IMR-90 (cell line): ENCODE data around the gene C1orf52. TPM values are rescaled to one million over a fixed set of nuclear protein-coding genes. Genes with fewer than 3 reads are reported as not detected.

Source experiments
- ATAC-seq: fragments of 200-7000 bp; cut with Tn5 transposase; 2 replicates; pipeline ENCODE4 v1.9.1; 2020; ENCODE audit warnings: low read depth, mild to moderate bottlenecking, moderate library complexity
- BruUV-seq: library from RNA; stranded (reverse); fragments of 400-500 nt; replicated peaks from 2 replicates; lab custom pipeline; 2021; lab: Mats Ljungman, UMichigan
- CTCF ChIA-PET: fragments of 300-600 bp; formaldehyde crosslinking; extraction: SDS; loops from one replicate; lab custom pipeline; 2021; ENCODE audit warnings: antibody characterized with exemption; lab: Yijun Ruan, JAX
- POLR2A ChIA-PET: fragments of 300-600 bp; sonication (Branson Sonifier 250); formaldehyde crosslinking; loops from one replicate; lab custom pipeline; 2022; ENCODE audit warnings: antibody characterized with exemption; ENCODE audit not compliant: unreplicated experiment; lab: Charles Lee
- DNase-seq: peaks from one replicate; pipeline ENCODE4 v3.0.0; 2013
- H2AFZ ChIP-seq: replicated peaks from 2 replicates; pipeline ENCODE3; 2013; ENCODE audit warnings: low read length, mild to moderate bottlenecking; ENCODE audit not compliant: poor library complexity
- H2AK5ac ChIP-seq: 2 replicates; pipeline ENCODE4 v1.6.1; 2013; ENCODE audit warnings: low read depth, low read length, inconsistent platforms
- H2AK9ac ChIP-seq: replicated peaks from 2 replicates; pipeline ENCODE3; 2013; ENCODE audit warnings: mild to moderate bottlenecking, low read depth, low read length, moderate library complexity; ENCODE audit not compliant: poor library complexity
- H2BK120ac ChIP-seq: 2 replicates; pipeline ENCODE4 v1.6.1; 2013; ENCODE audit warnings: low read depth, low read length, inconsistent platforms
- H2BK15ac ChIP-seq: 3 replicates; pipeline ENCODE4 v1.6.1; 2013; ENCODE audit warnings: low read depth, low read length, inconsistent platforms
- H2BK20ac ChIP-seq: 2 replicates; pipeline ENCODE4 v1.6.1; 2013; ENCODE audit warnings: low read depth, mild to moderate bottlenecking, inconsistent platforms, low read length, moderate library complexity
- H2BK5ac ChIP-seq: 2 replicates; pipeline ENCODE4 v1.6.1; 2013; ENCODE audit warnings: mild to moderate bottlenecking, low read depth, low read length, inconsistent platforms; ENCODE audit not compliant: poor library complexity, severe bottlenecking
- H3K14ac ChIP-seq: replicated peaks from 2 replicates; pipeline ENCODE4 v1.6.1; 2013; ENCODE audit warnings: low read depth, low read length, inconsistent platforms
- H3K18ac ChIP-seq: 2 replicates; pipeline ENCODE4 v1.6.1; 2013; ENCODE audit warnings: low read depth, low read length, control low read depth
- H3K23ac ChIP-seq: 2 replicates; pipeline ENCODE4 v1.6.1; 2013; ENCODE audit warnings: low read depth, low read length, inconsistent platforms
- H3K27ac ChIP-seq: 2 replicates; pipeline ENCODE4 v1.5.1; 2013; ENCODE audit warnings: mild to moderate bottlenecking, control low read depth, low read length; ENCODE audit not compliant: insufficient read depth
- H3K27me3 ChIP-seq: 2 replicates; pipeline ENCODE4 v1.6.1; 2013; ENCODE audit warnings: low read length; ENCODE audit not compliant: control insufficient read depth, insufficient read depth
- H3K36me3 ChIP-seq: 2 replicates; pipeline ENCODE4 v1.6.1; 2013; ENCODE audit warnings: low read length, mixed read lengths; ENCODE audit not compliant: control insufficient read depth, insufficient read depth
- H3K4ac ChIP-seq: 2 replicates; pipeline ENCODE4 v1.6.1; 2013; ENCODE audit warnings: low read depth, low read length, inconsistent platforms
- H3K4me1 ChIP-seq: 2 replicates; pipeline ENCODE4 v1.6.1; 2013; ENCODE audit warnings: low read length, mixed read lengths; ENCODE audit not compliant: control insufficient read depth, insufficient read depth
- H3K4me2 ChIP-seq: 2 replicates; pipeline ENCODE4 v1.6.1; 2013; ENCODE audit warnings: low read depth, mild to moderate bottlenecking, control low read depth, low read length, moderate library complexity
- H3K4me3 ChIP-seq: 2 replicates; pipeline ENCODE4 v1.5.1; 2013; ENCODE audit warnings: low read depth, mild to moderate bottlenecking, control low read depth, low read length, moderate library complexity; ENCODE audit not compliant: insufficient read depth
- H3K56ac ChIP-seq: 2 replicates; pipeline ENCODE4 v1.6.1; 2013; ENCODE audit warnings: low read length, inconsistent platforms; ENCODE audit not compliant: insufficient read depth; ENCODE audit errors: extremely low read depth
- H3K79me1 ChIP-seq, 2 experiments: 2 replicates each; pipeline ENCODE4 v1.6.1; 2013; ENCODE audit warnings: low read length in 2 of 2, inconsistent platforms in 1 of 2, low read depth in 1 of 2
- H3K9ac ChIP-seq: 2 replicates; pipeline ENCODE4 v1.6.1; 2013; ENCODE audit warnings: low read depth, low read length, control low read depth
- H3K9me1 ChIP-seq: 2 replicates; pipeline ENCODE4 v1.6.1; 2013; ENCODE audit warnings: low read length, inconsistent platforms; ENCODE audit not compliant: insufficient read depth
- H3K9me3 ChIP-seq: 2 replicates; pipeline ENCODE4 v1.6.1; 2013; ENCODE audit warnings: low read length; ENCODE audit not compliant: control insufficient read depth, insufficient read depth
- H4K20me1 ChIP-seq: 2 replicates; pipeline ENCODE4 v1.6.1; 2013; ENCODE audit warnings: low read length, inconsistent platforms; ENCODE audit not compliant: insufficient read depth
- H4K5ac ChIP-seq: 2 replicates; pipeline ENCODE4 v1.6.1; 2013; ENCODE audit warnings: mild to moderate bottlenecking, low read depth, low read length, control low read depth
- H4K8ac ChIP-seq, 2 experiments: 2 replicates each; pipeline ENCODE4 v1.6.1; 2013; ENCODE audit warnings: low read depth in 2 of 2, low read length in 2 of 2, control low read depth in 1 of 2, inconsistent platforms in 1 of 2
- H4K91ac ChIP-seq: 2 replicates; pipeline ENCODE4 v1.6.1; 2013; ENCODE audit warnings: low read depth, low read length, inconsistent platforms; ENCODE audit not compliant: insufficient read depth
- CEBPB ChIP-seq: IDR thresholded peaks from 2 replicates; pipeline ENCODE4 v1.6.1; 2012; ENCODE audit warnings: low read depth, low read length, improper control_type of control experiment
- CHD1 ChIP-seq: IDR thresholded peaks from 2 replicates; pipeline ENCODE4 v1.6.1; 2012; ENCODE audit warnings: low read depth, low read length, improper control_type of control experiment
- CTCF ChIP-seq: conservative IDR thresholded peaks from 2 replicates; pipeline ENCODE4 v1.5.1; 2012; ENCODE audit warnings: mild to moderate bottlenecking, low read depth, low read length, improper control_type of control experiment
- MAZ ChIP-seq: IDR thresholded peaks from 2 replicates; pipeline ENCODE4 v1.6.1; 2012; ENCODE audit warnings: low read depth, mild to moderate bottlenecking, low read length, improper control_type of control experiment, moderate library complexity, borderline replicate concordance
- MXI1 ChIP-seq: IDR thresholded peaks from 2 replicates; pipeline ENCODE4 v1.6.1; 2012; ENCODE audit warnings: low read depth, mild to moderate bottlenecking, low read length, moderate library complexity, borderline replicate concordance
- POLR2A ChIP-seq: IDR thresholded peaks from 2 replicates; pipeline ENCODE4 v1.6.1; 2012; ENCODE audit warnings: mild to moderate bottlenecking, low read depth, low read length
- RAD21 ChIP-seq: IDR thresholded peaks from 2 replicates; pipeline ENCODE4 v1.6.1; 2012; ENCODE audit warnings: low read length, improper control_type of control experiment
- RCOR1 ChIP-seq: IDR thresholded peaks from 2 replicates; pipeline ENCODE4 v1.6.1; 2012; ENCODE audit warnings: mild to moderate bottlenecking, low read length, improper control_type of control experiment; ENCODE audit not compliant: insufficient replicate concordance
- RFX5 ChIP-seq: IDR thresholded peaks from 2 replicates; pipeline ENCODE4 v1.8.0; 2012; ENCODE audit warnings: low read depth, mild to moderate bottlenecking, low read length, moderate library complexity
- SMC3 ChIP-seq: fragments of 150-350 bp; IDR thresholded peaks from 2 replicates; pipeline ENCODE4 v1.6.1; 2016; ENCODE audit warnings: low read depth, mild to moderate bottlenecking, antibody characterized with exemption, low read length, moderate library complexity
- WGBS, 2 experiments: methylation state at CpG; one replicate each; pipeline versions ENCODE4 v1.1.5 to v1.1.7; 2013; ENCODE audit warnings: missing lambda C conversion rate in 2 of 2; ENCODE audit not compliant: insufficient read length in 1 of 2; ENCODE audit errors: extremely low coverage in 2 of 2; 5-methylcytosine and 5-hydroxymethylcytosine counted together
- dilution Hi-C: fragments of 300-500 bp; cut with HindIII; formaldehyde crosslinking; loops from one replicate; pipeline ENCODE4 v1.14.3; 2018; ENCODE audit warnings: low sequenced_read_pairs; ENCODE audit not compliant: unreplicated experiment
- in situ Hi-C: fragments of 300-500 bp; cut with MboI; formaldehyde crosslinking; loops from 3 replicates; pipeline ENCODE4 v1.14.3; 2019; ENCODE audit warnings: low sequenced_read_pairs, inconsistent platforms, mixed read lengths
- intact Hi-C: fragments of 100-400 bp; cut with micrococcal nuclease; formaldehyde crosslinking; loops from 2 replicates; pipeline ENCODE4 v1.10.0; 2022
- polyA plus RNA-seq, 3 experiments: library from polyadenylated mRNA; depleted of rRNA; stranded (reverse); fragments of >200 nt; gene quantifications; 2 replicates each; pipeline ENCODE4 v1.2.3, GENCODE V29; 2012; ENCODE audit warnings: low replicate concordance in 1 of 3
- total RNA-seq: library from RNA; depleted of rRNA; stranded (reverse); fragments of >200 nt; gene quantifications from 2 replicates; pipeline ENCODE4 v1.2.3, GENCODE V29; 2012

The C1orf52 gene
- total and polyA plus RNA-seq, 2 of the 4 experiments (the other 2 are of a cell fraction), result 16.3 to 33.5 TPM

DNA sequence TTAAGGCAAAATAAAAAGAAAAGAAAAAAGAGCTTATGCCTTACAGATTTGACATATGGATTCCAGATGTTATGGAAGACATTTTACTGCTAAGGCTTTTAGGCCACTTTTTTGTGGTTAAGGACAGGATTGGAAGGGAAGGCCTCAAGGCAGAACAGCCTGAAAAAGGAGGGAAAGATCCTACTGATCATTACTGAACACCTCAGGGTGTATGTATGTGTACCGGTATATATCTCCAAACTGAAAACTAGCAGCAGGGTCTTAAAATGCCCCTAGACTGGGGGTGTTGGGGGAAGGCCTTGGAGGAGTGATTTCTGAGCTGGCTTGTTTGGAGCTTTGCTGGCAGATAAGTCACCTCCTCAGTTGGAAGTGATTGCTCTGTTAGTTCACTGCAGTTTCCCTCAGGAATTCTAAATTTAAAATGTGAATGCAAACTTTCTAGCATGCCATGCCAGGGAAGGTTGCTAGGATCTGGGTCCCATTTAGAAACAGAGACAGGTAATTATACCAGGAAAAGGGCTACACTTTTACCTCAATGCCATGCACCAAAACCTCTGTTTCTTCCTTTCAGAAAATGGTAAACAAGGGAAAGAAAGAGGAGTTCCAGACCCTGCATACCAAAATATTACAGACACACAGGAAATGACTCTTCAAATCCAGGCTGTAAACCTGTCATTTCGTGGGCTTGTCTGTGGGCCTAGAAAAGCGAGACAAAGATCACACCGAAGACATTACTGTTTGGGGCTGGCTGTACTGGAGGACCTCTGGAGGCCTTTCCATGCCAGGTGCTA lies 15.0 kb downstream of the C1orf52 start:
- Histone ChIP-seq H3K4me2 (peak overlapping the region; percentile 48), H3K56ac (peak overlapping the region; percentile 31), H4K5ac (peak overlapping the region; percentile 80), H2BK15ac (no peak overlapping the region), H4K20me1 (no peaks in the 10 kb centered on the region), H3K23ac (peak overlapping the region; percentile 15; the same call in 1 of the 2 replicates), H3K4me1 (peaks cover 27% of the 10 kb centered on the region), H3K4me3 (no peak overlapping the region), H4K91ac (peak overlapping the region; percentile 40), H3K9me3 (no peaks in the 10 kb centered on the region), H3K36me3 (no peaks in the 10 kb centered on the region), H2AK9ac (no peak overlapping the region), H3K18ac (peak overlapping the region; percentile 93), H4K8ac (peak overlapping the region; percentile 37 to 42; a peak in 3 of 4 replicates), H2BK20ac (peak overlapping the region; percentile 43; the same call in 1 of the 2 replicates), H3K4ac (peak overlapping the region; percentile 34), H2BK120ac (peak overlapping the region; percentile 77), H3K27ac (peak overlapping the region; percentile 87), H3K9ac (no peak overlapping the region), H2BK5ac (peak overlapping the region; percentile 73), H3K79me1 (no peaks in the 10 kb centered on the region), H2AK5ac (no peak overlapping the region), H3K27me3 (no peaks in the 10 kb centered on the region), H2AFZ (peak overlapping the region; percentile 44), H3K9me1 (no peaks in the 10 kb centered on the region), H3K14ac (0 out of 2 replicates have a peak overlapping the region, but pooled peaks have one; percentile 25)
- TF ChIP-seq MAZ (no peak), RAD21 (no peak), CEBPB (no peak), SMC3 (no peak), MXI1 (no peak), CHD1 (no peak), CTCF (no peak), RCOR1 (no peak), RFX5 (no peak), POLR2A (no peak)
- ChIA-PET POLR2A (interaction anchor here (0.6 kb wide), 1 partner anchor 46 kb away, joined by 4 read pairs; no protein-coding TSS in a partner anchor), CTCF (interaction anchor here (0.6 to 3.3 kb wide), 4 partner anchors 10 to 135 kb away, joined by 3 to 12 read pairs (median 5); no protein-coding TSS in a partner anchor)
- ATAC-seq, result peak; percentile 14
- intact Hi-C loops (no loop called here), in situ Hi-C loops (loop anchor here (5.0 kb wide), 1 partner anchor 122 kb away; no protein-coding TSS in a partner anchor), dilution Hi-C loops (no loop called here)
- no TSS peak for BruUV-seq
- no CpG with 5 or more reads among the region's 4 CpGs for WGBS, 2 experiments
- DNase-seq, result peak; percentile 48
